ENCODE measurements around the gene CLTA. TPM values are rescaled to one million over a fixed set of nuclear protein-coding genes. Genes with fewer than 3 reads are reported as not detected.
A peak's percentile ranks its signal among the peaks of the same experiment; 100 is the strongest.

The CLTA gene, protein sequence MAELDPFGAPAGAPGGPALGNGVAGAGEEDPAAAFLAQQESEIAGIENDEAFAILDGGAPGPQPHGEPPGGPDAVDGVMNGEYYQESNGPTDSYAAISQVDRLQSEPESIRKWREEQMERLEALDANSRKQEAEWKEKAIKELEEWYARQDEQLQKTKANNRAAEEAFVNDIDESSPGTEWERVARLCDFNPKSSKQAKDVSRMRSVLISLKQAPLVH
- 239 and 451 TPM in 2 replicates for total RNA-seq (ENCODE audit: low replicate concordance)

DNA sequence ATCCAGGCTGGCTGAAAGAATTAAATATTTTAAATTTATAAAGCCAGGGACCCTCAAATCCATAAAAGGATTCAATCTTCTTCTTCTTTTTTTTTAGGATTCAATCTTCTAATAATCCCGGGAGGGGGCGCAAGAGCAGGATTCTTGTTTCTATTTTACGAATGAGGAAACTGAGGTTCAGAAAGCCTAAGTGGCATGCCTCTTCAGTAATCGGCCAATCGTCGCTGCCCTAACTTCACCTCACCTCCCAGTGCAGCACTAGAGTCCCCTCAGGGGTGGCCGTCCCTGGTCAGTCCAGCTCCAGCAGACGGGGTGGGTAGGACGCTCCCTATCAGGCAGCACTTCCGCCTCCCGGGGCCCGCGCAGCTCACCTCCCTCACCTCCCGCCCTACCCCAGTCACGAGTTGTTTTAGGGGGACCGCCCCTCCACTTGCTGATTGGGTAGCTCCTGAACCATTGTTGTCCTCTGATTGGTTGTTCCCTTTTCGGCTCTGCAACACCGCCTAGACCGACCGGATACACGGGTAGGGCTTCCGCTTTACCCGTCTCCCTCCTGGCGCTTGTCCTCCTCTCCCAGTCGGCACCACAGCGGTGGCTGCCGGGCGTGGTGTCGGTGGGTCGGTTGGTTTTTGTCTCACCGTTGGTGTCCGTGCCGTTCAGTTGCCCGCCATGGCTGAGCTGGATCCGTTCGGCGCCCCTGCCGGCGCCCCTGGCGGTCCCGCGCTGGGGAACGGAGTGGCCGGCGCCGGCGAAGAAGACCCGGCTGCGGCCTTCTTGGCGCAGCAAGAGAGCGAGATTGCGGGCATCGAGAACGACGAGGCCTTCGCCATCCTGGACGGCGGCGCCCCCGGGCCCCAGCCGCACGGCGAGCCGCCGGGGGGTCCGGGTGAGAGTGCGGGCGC is at the start of gene CLTA:
Gene CLTA (plus strand): TSS at position 534 of the 902 bp plus-strand sequence. CDS start 136 bp downstream, at position 670.
- DNase-seq (ENCODE audit: low read depth): peak; percentile 99
- peak within 1 kb of the TSS; percentile 92 for H3K4me3 ChIP-seq (ENCODE audit: low read depth, low read length)
- TF ChIP-seq, protein P1, sequence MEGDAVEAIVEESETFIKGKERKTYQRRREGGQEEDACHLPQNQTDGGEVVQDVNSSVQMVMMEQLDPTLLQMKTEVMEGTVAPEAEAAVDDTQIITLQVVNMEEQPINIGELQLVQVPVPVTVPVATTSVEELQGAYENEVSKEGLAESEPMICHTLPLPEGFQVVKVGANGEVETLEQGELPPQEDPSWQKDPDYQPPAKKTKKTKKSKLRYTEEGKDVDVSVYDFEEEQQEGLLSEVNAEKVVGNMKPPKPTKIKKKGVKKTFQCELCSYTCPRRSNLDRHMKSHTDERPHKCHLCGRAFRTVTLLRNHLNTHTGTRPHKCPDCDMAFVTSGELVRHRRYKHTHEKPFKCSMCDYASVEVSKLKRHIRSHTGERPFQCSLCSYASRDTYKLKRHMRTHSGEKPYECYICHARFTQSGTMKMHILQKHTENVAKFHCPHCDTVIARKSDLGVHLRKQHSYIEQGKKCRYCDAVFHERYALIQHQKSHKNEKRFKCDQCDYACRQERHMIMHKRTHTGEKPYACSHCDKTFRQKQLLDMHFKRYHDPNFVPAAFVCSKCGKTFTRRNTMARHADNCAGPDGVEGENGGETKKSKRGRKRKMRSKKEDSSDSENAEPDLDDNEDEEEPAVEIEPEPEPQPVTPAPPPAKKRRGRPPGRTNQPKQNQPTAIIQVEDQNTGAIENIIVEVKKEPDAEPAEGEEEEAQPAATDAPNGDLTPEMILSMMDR (IDR thresholded peaks at IDR 0.05; ENCODE audit: insufficient read depth, low read length): peak; percentile 62

DNA sequence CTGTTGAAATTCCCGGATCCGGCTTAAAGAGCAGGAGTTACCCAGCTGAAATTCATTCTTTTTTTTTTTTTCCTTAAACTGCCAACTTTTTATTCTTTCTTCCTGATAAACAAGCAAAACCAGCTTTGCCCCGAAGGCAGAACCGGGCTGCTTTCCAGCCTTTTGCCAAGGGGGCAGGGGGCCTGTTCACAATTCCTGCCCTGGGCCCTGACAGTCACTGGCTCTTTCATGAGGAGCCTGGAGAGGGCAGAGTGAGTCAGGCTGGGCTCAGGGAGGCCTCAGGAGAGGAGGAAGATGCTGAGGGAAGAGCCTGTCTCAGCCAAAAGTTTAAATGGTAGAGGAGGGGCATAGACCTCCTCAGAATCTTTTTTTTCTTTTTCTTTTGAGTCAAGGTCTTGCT is 49.4 kb upstream of the CLTA start:
- TF ChIP-seq, protein P1 (IDR thresholded peaks at IDR 0.05; ENCODE audit: insufficient read depth, low read length): peak; percentile 60
- peak; percentile 46 for DNase-seq (ENCODE audit: low read depth)
- H3K4me3 ChIP-seq (ENCODE audit: low read depth, low read length): no peak overlapping the region

DNA sequence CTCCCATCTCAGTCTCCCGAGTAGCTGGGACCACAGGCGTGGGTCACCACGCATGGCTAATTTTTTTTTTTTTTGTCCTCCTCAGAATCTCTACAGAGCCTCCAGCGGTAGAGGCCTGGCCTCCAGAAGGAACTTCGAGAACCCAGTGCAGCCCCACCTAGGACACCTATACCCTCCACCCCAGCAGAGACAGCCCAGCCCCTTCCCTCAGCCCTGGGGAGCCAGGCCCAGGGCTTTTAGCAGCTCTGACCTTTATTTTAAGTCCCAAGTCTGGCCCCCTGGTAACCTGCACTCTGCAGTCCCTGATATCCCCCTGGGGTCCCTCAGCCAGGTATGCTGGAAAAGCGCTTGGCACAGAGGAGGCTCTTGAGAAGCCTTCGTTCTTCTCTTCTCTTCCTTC is 49.0 kb upstream of the CLTA start:
- H3K4me3 ChIP-seq (ENCODE audit: low read depth, low read length): no peak overlapping the region
- DNase-seq (ENCODE audit: low read depth): no peak
- TF ChIP-seq, protein P1 (IDR thresholded peaks at IDR 0.05; ENCODE audit: insufficient read depth, low read length): no peak

DNA sequence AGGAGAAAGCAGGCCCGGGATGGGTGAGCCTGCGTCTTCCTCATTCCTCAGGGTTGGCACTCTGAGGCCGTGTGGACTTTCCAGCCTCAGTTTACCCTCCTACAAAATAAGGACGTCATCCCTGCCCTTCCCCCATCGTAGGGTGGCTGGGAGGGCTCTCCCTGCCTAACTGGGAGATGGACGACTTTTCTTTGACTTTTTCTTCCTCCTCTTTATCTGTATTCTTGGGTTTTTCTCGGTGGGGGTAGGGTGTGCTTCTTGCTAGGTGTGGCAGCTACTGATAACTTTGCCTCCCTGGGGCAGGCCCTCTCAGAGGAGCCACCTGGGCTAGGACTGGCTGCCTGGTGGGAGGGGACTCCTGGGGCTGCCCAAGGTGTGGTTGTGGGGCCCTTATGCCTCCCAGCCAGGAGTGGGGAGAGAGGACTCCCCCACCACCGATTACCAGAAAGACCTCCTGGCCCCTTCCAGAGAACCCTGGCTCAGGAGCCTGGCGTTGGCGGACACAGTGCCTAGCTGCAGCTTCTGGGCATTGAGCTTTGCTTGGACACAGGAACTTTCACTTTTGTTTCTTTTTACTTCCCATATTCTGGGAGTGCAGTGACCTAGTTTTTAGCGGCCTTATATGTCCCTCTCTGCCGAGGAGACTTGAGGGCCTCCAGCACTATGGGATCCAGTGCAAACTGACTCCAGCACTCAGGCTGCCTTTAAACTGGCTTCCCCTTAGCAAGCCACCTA is 48.0 kb upstream of the CLTA start:
- no peak overlapping the region for H3K4me3 ChIP-seq (ENCODE audit: low read depth, low read length)
- DNase-seq (ENCODE audit: low read depth): no peak
- TF ChIP-seq, protein P1 (IDR thresholded peaks at IDR 0.05; ENCODE audit: insufficient read depth, low read length): no peak

DNA sequence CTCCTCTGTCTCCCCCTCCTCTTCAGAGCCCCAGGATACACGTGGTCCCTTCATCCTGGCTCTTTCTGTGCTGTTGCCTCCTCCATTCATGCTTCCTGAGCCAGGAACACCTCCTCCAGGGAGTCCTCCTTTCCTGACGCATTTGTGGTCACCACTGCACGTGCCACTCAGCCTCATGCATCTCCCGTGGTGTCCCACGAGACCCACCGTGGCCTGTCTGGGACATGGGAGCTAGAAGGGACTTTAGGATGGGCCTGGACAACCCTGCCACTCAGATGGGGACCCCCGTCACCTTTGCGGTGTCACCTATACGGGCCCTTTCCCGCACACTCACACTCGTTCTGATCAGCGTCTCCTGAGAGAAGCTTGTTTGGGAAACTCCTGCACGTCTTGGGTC is 47.5 kb upstream of the CLTA start:
- no peak for DNase-seq (ENCODE audit: low read depth)
- TF ChIP-seq, protein P1 (IDR thresholded peaks at IDR 0.05; ENCODE audit: insufficient read depth, low read length): no peak
- H3K4me3 ChIP-seq (ENCODE audit: low read depth, low read length): no peak overlapping the region

DNA sequence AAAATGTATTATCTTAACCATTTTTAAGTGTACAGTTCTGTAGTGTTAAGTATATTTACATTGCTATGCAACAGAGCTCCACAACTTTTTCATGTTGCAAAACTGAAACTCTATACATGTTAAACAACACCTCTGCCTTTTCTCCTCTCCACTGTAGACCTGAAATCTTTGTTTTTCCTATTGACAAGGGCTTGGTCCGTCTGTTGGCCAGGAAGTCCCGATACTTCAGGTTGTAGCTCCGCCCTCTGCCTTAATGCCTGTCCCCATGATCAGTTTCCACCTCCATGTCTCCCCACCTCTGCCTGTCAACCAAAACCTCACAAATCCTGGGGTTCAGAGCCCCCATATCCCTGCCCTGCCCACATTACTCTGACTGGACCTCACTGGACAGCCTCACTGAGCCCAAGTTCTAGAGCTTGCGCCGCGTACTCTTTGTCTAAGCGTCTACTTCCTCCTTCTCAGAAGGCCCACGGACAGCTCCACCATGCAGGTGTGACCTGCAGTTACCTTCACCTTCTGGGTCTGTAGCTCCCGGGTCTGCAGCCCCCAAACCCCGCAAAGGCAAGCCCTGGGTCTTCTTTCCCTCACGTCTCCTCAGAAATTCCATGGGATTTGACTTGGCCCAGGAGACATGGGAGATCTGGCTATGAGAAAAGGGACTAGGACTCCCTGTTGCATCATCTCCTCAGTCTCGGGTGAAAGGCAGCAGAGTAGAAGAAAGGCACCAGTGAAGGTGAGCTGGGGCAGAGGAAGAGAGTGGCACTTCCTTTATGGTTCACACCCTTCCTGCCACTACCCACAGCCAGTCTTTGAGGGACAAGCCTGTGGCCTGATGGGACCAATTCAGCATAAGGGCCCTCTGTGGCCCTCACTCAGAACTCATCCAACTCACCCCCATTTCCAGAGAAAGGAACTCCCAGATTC is 46.1 kb upstream of the CLTA start:
- TF ChIP-seq, protein P1 (IDR thresholded peaks at IDR 0.05; ENCODE audit: insufficient read depth, low read length): no peak
- no peak for DNase-seq (ENCODE audit: low read depth)
- H3K4me3 ChIP-seq (ENCODE audit: low read depth, low read length): no peak overlapping the region

Measured in fibroblast of the aortic adventitia (primary cell).